A549 treated with AZD2906 at 1 μM for 4 hours (cell line): ENCODE results near the gene COL4A2. TPM values are rescaled to one million over a fixed set of nuclear protein-coding genes. Genes with fewer than 3 reads are reported as not detected.

Source experiments
- total RNA-seq: library from RNA; stranded (reverse); fragments of 200-300 nt; extraction: Qiagen RNA extraction; gene quantifications from 5 replicates; pipeline ENCODE4 v1.2.3, GENCODE V29; 2022

COL4A2 gene
- 142 to 173 TPM (median 157 TPM) in 5 replicates for total RNA-seq

GRCh38 chr13:110306960-110307766 is at the start of gene COL4A2, which contains the start of gene COL4A1:
Gene COL4A2 (plus strand): TSS chr13:110307284. CDS start chr13:110307904, 620 bp downstream.
Gene COL4A1 (minus strand): TSS chr13:110307157. CDS start chr13:110307027, 130 bp downstream.

GRCh38 chr13:110561344-110562035 is 254.4 kb downstream of the COL4A2 start, which contains the start of gene RAB20:
Gene RAB20 (minus strand): TSS chr13:110561722. CDS start chr13:110561519, 203 bp downstream.

Other genes with a start within 250 kb of the COL4A2 start
- gene COL4A1, start 127 bp upstream of the COL4A2 start, total RNA-seq, result 83.1 to 102 TPM (median 96.3 TPM) in 5 replicates